Spinal cord (tissue), 10 donors: ENCODE results near the gene SMIM44. TPM values are rescaled to one million over a fixed set of nuclear protein-coding genes. Genes with fewer than 3 reads are reported as not detected.

Experiments
- DNase-seq, 6 donors: peaks; one replicate each; pipeline versions ENCODE4 v3.0.0 to v3.0.0-alpha.2; 2013 to 2015; ENCODE audit warnings: low spot score in 6 of 6, low read depth in 4 of 6
- H3K27ac ChIP-seq: one replicate; pipeline ENCODE4 v1.5.1; 2013; ENCODE audit warnings: low read depth, low read length, control low read depth
- H3K27me3 ChIP-seq: one replicate; pipeline ENCODE4 v1.6.1; 2013; ENCODE audit warnings: low read length; ENCODE audit not compliant: control insufficient read depth, insufficient read depth
- H3K36me3 ChIP-seq: one replicate; pipeline ENCODE4 v1.6.1; 2013; ENCODE audit warnings: low read length; ENCODE audit not compliant: control insufficient read depth, insufficient read depth
- H3K4me1 ChIP-seq: one replicate; pipeline ENCODE4 v1.6.1; 2013; ENCODE audit warnings: low read length; ENCODE audit not compliant: control insufficient read depth, insufficient read depth
- H3K4me3 ChIP-seq: one replicate; pipeline ENCODE4 v1.5.1; 2013; ENCODE audit warnings: low read depth, low read length, control low read depth
- H3K9me3 ChIP-seq: one replicate; pipeline ENCODE4 v1.6.1; 2013; ENCODE audit warnings: low read length; ENCODE audit not compliant: control insufficient read depth, insufficient read depth
- WGBS: methylation state at CpG from one replicate; pipeline ENCODE4 v1.1.5; 2013; ENCODE audit warnings: missing lambda C conversion rate; ENCODE audit not compliant: insufficient coverage; 5-methylcytosine and 5-hydroxymethylcytosine counted together
- polyA plus RNA-seq, 2 donors: library from polyadenylated mRNA; unstranded; fragments of 120-200 nt; gene quantifications; one replicate each; pipeline ENCODE4 v1.2.1, GENCODE V29; 2013; ENCODE audit not compliant: insufficient read length in 2 of 2
- total RNA-seq, 2 donors: library from RNA; depleted of rRNA in 1 of 2; stranded (reverse); fragments of 120-200 nt in 1 of 2; fragments of >200 nt in 1 of 2; gene quantifications; one replicate each; pipeline versions ENCODE4 v1.2.3 to v1.2.4, GENCODE V29; 2013 to 2014
- donor health status: healthy.

Gene SMIM44
- total and polyA plus RNA-seq, 4 donors = not detected

- H3K4me3 ChIP-seq = no peak overlapping the region
- no peaks in the 10 kb centered on the region for H3K27me3 ChIP-seq
- H3K27ac ChIP-seq = no peak overlapping the region
- no peaks in the 10 kb centered on the region for H3K9me3 ChIP-seq
- DNase-seq = no peak
- 88% methylated on average over 26 of the region's 28 CpGs for WGBS
- H3K4me1 ChIP-seq = no peaks in the 10 kb centered on the region
- H3K36me3 ChIP-seq = peaks cover 92% of the 10 kb centered on the region
Observed at GRCh38 chr19:3526507-3527237, 43.4 kb upstream of the SMIM44 start.

GRCh38 chr19:3524904-3525451 is 41.7 kb upstream of the SMIM44 start:
- Histone ChIP-seq H3K9me3 (no peaks in the 10 kb centered on the region), H3K36me3 (peaks cover 88% of the 10 kb centered on the region), H3K4me1 (no peaks in the 10 kb centered on the region), H3K27me3 (no peaks in the 10 kb centered on the region), H3K4me3 (no peak overlapping the region), H3K27ac (no peak overlapping the region)
- WGBS = 95% methylated on average over 20 of the region's 20 CpGs
- DNase-seq = no peak

- Histone ChIP-seq H3K9me3 (no peaks in the 10 kb centered on the region), H3K27me3 (no peaks in the 10 kb centered on the region), H3K4me3 (no peak overlapping the region), H3K4me1 (no peaks in the 10 kb centered on the region), H3K36me3 (peaks cover 94% of the 10 kb centered on the region), H3K27ac (no peak overlapping the region)
- 94% methylated on average over 33 of the region's 33 CpGs for WGBS
- DNase-seq = no peak
Observed at GRCh38 chr19:3524078-3524842, 41.0 kb upstream of the SMIM44 start.

GRCh38 chr19:3523361-3524077 is 40.3 kb upstream of the SMIM44 start:
- no peak for DNase-seq

GRCh38 chr19:3522421-3523360 is 39.5 kb upstream of the SMIM44 start:
- WGBS = 93% methylated on average over 39 of the region's 40 CpGs

More at GRCh38 chr19:3523361-3524077, 40.3 kb upstream of the SMIM44 start:
- Histone ChIP-seq H3K4me1 (no peaks in the 10 kb centered on the region), H3K4me3 (no peak overlapping the region), H3K36me3 (peaks cover 93% of the 10 kb centered on the region), H3K27ac (no peak overlapping the region), H3K9me3 (no peaks in the 10 kb centered on the region), H3K27me3 (no peaks in the 10 kb centered on the region)
- WGBS = 90% methylated on average over 18 of the region's 21 CpGs

GRCh38 chr19:3521104-3521445 is 37.8 kb upstream of the SMIM44 start:
- H3K4me3 ChIP-seq = no peak overlapping the region
- H3K36me3 ChIP-seq = peaks cover 81% of the 10 kb centered on the region
- WGBS = 87% methylated on average over 5 of the region's 7 CpGs
- H3K27me3 ChIP-seq = no peaks in the 10 kb centered on the region
- DNase-seq = no peak
- no peaks in the 10 kb centered on the region for H3K9me3 ChIP-seq
- H3K27ac ChIP-seq = no peak overlapping the region
- H3K4me1 ChIP-seq = peaks cover 11% of the 10 kb centered on the region

More at GRCh38 chr19:3522421-3523360, 39.5 kb upstream of the SMIM44 start:
- Histone ChIP-seq H3K27ac (no peak overlapping the region), H3K36me3 (peaks cover 87% of the 10 kb centered on the region), H3K9me3 (no peaks in the 10 kb centered on the region), H3K27me3 (no peaks in the 10 kb centered on the region), H3K4me3 (no peak overlapping the region), H3K4me1 (no peaks in the 10 kb centered on the region)
- DNase-seq = no peak

GRCh38 chr19:3520166-3521103 is 37.2 kb upstream of the SMIM44 start:
- no peak for DNase-seq
- 91% methylated on average over 33 of the region's 37 CpGs for WGBS
- no peak overlapping the region for H3K27ac ChIP-seq
- H3K4me3 ChIP-seq = no peak overlapping the region
- peaks cover 77% of the 10 kb centered on the region for H3K36me3 ChIP-seq
- no peaks in the 10 kb centered on the region for H3K9me3 ChIP-seq
- H3K4me1 ChIP-seq = peaks cover 18% of the 10 kb centered on the region
- no peaks in the 10 kb centered on the region for H3K27me3 ChIP-seq

- no peaks in the 10 kb centered on the region for H3K27me3 ChIP-seq
- no peak overlapping the region for H3K4me3 ChIP-seq
- 88% methylated on average over 18 of the region's 18 CpGs for WGBS
- peaks cover 77% of the 10 kb centered on the region for H3K36me3 ChIP-seq
- peaks cover 21% of the 10 kb centered on the region for H3K4me1 ChIP-seq
- no peak overlapping the region for H3K27ac ChIP-seq
- no peaks in the 10 kb centered on the region for H3K9me3 ChIP-seq
- no peak for DNase-seq
Observed at GRCh38 chr19:3519126-3519525, 35.9 kb upstream of the SMIM44 start.
